Hematopoietic multipotent progenitor cell treated with erythropoietin and hydrocortisone succinate and interleukin-3 and kit ligand, for 15 days (in vitro differentiated cells): Measurements from ENCODE around the gene IPO9.
A peak's percentile ranks its signal among the peaks of the same experiment; 100 is the strongest.
"Not testable (repeated sequence)": the region's sequence is repeated elsewhere in the genome, so short reads cannot be mapped to it uniquely, and the experiment has no call there.

Experiments
- DNase-seq: peaks from one replicate; pipeline ENCODE4 v3.0.0-alpha.2; 2015; ENCODE audit warnings: low spot score

IPO9 gene

DNA sequence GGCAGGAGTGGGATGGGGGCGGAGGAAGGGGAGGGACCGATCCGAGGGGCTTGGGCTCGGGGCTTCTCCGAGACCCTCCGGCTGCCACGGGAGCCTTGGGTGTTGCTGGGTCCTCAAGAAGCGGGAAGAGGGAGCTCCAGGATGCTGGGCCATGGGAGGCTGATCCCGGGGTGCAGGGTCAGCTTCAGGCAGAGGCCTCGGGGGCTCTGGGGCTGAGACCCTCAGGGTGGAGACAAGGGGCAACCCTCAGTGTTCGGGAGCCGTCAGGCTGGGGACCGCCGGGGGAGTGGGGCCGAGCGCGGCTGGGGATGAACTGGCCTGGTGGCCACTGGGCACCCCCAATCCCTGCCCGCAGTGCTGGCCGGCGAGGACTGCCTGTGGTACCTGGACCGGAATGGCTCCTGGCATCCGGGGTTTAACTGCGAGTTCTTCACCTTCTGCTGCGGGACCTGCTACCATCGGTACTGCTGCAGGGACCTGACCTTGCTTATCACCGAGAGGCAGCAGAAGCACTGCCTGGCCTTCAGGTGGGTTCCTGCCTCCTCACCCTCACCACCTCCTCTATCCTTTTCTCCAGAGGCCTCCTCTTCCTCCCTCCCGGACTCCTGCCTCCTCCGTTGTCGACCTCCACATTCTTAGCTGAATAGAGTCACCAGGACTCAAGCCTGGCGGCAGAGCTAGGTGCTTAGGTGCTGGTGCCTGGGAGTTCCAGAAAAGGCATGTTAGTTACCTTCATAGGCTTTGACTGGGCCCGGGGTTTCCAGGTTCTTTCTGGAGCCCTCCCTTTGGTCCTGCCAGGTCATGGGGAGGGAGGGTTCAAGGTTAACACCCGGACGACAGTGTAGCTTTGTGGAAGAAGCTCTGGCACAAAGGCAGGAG is 60.4 kb downstream of the IPO9 start:
- DNase-seq: no peak

DNA sequence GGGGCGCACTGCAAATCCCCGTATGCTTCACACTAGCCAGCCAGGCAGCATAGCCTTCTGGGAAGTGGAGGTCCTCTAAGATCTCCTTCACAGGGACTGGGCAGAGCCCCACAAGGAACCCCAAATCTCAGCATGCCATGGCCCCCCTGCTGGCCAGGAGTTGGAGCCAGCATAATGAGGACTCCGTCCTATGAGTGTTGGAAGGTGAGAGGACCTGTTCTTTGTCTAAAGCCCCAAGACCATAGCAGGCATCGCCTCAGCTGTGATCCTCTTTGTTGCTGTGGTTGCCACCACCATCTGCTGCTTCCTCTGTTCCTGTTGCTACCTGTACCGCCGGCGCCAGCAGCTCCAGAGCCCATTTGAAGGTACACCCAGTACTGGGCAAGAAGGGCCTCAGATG is 61.3 kb downstream of the IPO9 start:
- no peak for DNase-seq

DNA sequence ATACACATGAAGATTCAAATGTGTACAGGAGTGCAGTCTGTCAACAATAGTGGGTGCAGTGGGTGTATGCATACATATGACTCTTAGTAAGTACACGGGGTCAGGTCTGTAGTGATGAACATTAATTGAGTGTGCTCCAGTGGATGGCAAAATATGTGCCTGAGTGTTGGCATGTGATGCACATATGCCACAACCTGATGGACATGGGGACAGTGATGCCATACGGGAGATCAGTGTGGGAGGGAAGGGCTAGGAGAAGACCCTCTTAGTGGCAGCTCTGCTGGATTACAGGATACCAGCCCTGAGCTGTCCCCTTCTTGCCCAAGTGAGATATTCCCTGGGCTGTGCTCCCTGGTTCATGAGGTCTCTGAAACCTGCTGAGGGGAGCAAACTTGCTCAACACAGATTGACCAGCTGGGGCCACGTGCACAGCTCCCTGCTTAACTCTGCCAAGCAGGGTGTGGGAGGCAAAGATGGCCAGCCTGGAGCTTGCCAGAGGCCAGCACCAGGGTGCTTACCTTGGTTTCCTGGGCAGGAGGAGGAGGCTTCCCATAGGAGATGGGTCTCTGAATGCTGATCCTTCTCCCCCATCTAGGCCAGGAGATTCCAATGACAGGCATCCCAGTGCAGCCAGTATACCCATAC is 62.0 kb downstream of the IPO9 start:
- no peak for DNase-seq

DNA sequence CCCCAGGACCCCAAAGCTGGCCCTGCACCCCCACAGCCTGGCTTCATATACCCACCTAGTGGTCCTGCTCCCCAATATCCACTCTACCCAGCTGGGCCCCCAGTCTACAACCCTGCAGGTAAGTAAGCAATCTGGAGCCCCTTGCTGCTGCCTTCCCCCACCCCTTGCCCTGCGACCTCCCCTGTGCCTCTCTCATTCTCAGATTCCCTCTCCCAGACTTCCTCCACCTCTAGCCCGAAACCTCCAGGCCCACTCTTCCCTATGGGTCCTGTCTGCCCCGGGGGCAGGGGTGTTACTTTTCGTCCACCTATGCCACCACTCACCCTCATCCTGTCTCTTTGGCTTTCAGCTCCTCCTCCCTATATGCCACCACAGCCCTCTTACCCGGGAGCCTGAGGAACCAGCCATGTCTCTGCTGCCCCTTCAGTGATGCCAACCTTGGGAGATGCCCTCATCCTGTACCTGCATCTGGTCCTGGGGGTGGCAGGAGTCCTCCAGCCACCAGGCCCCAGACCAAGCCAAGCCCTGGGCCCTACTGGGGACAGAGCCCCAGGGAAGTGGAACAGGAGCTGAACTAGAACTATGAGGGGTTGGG is 62.6 kb downstream of the IPO9 start:
- DNase-seq: no peak

GRCh38 chr1:201892211-201892610 is 63.3 kb downstream of the IPO9 start:
- no peak for DNase-seq

DNA sequence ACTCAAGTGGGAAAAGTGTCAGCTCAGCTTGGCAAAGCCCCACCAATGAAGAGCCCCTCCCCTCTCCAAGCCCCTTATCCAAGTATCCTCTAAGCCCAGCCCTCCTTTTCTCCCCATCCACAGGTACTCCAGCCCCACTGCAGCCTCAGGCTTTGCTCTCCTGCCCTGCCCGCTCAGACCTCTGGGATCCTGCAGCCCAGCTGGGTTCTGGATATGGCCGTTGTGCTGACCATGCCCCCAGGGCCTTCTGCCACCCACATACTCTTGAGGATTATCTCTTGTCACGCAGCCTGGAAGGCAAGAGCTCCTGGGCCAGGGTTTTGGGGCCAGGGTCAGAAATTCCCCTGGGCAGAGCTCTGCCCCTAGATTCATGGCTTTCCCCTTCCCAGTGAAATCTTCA is 64.5 kb downstream of the IPO9 start:
- DNase-seq: no peak

DNA sequence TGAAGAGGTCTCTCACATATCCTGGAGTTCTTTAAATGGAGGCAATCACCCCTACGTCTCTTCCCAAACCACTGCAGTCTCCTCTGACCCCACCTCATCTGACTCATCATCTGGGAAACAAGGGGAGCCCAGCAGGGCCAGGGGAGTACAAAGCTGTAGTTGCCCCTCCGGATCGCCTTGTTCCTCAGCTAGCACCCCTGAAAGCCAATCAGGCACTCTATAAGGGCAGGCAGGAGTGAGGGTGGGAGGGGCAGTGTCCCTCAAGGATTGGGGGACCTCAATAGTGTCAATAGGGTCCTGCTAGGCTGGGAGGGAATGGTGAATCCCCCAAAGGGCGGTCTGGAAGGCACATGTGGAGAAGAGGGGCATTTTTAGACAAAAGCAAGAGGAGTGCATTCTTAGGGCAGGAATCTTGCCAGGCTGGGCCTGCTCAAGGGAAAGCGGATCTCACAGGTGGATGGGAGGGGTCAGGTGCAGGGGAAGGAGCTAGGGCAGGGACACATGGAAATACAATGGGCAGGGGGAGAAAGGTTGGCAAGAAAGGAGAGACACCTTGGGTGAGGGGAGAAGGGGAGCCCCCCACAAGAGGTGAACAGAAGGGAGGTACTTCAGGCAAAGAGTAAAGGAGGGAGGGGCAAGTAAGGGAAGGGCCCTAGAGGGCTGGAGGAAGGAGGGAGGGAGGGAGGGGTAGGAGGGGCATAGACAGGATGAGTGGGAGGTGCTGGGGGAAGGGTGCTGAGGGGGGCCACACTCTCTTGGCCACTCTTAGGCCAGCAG is 65.6 kb downstream of the IPO9 start:
- no peak for DNase-seq

DNA sequence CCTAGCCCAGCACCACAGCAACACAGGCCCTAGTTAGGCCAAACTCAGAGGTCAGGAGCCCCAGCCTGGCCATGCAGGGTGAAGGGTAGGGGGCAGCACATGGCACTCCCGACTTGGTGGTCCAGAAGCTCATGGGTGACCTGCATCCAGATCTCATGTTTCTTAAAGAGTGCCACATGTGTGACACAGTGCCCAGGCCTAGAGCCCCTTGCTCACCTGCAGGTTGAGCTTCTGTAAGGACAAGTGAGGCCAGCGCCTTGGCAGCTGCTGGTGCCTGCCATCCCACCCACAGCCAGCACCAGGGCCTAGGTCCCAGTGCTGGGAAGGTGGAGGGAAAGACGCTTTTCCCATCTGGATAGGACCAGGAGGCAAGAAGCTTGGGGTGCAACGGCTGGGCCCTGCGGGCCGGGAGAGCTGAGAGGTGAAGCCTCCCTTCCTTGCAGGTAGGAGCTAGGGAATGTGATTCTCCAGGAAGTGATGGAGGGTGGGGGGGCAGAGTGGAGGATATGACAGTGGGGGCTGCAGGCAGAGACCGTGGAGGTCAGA is 66.2 kb downstream of the IPO9 start:
- no peak for DNase-seq

- peak; percentile 85 for DNase-seq
Measured at GRCh38 chr1:201895913-201896807, 67.2 kb downstream of the IPO9 start.

DNA sequence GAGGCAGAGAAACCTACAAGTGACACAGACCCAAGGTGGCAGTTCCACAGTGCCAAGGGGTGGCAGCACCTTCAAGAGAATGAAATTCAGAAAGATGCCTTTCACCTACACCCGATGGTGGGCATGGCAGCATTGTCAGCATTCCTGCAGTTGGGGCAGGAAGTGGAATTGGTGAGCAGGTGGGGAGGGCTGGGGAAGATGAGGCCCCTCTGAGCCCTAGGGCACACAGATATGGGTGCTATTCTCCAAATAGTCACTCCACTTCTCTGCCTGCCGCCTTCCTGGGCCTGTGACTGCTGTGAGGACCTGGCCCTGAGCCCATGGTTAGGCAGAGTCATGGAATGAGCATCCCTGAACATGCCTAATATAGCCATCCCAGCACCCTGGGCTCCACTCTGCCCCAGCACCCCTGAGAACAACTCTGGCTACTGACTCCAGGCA is 68.0 kb downstream of the IPO9 start:
- no peak for DNase-seq

DNA sequence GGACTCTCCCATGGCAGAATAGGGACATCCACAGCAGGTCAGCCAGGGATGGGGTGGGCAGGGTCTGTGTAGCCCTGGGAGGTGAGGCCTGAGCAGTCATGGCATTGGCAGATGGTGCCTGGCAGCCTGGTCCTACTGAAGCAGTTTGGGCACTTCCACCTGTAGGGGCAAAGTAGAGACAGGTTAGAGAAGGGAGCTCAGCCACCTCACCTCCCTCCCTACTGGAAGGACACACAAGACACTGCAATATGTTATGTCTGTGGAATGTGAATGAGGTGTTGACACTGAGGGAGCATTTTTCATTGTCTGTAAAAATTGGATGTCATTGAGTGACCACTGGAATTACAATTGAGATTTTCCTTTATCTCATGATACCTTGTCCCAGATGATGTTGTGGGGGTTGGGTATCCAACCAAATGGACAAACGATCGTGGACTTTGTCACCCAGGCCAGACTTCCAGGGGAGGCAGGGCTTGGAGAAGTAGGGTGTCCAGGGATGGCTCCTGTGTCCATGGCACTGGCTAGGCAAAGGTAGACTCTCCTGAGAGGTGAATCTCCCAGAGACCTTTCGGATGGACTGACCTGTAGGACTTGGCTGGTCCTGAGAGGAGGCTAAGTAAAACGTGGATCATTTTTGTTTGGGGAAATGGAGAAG is 69.4 kb downstream of the IPO9 start:
- no peak for DNase-seq

GRCh38 chr1:201898992-201899391 is 70.0 kb downstream of the IPO9 start:
- no peak for DNase-seq

DNA sequence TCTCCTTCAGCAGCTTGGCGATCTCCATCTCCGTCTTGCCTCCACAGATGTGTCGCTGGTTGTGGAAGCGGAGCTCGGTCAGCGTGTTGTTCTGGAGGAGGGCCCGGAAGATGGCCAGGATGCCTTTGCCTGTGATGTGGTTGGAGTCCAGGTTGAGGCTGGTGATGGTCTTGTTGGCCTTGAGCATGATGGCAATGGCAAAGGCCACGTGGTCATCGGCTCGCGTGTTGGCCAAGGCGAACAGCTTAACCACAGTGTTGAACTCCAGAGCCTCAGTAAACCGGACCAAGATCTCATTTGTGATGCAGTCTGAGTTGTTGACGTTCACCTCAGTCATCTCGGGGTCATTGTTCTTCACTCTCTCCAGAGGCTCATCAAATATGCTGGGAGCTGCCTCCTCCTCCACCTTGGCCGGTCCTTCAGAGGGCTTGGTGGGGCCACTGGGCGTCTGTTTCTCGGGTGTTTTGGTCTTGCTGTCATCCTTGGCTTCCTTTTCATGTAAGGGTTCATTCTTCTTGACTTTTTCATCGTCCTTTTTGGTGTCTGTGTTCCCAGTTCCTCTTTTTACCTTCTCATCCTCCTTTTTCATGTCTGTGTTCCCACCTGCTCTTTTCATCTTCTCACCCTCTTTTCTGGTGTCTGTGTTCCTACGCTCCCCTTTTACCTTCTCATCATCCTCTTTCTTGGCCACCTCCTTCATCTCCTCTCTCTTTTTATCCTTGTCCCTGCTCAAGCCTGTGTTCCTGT is 70.9 kb downstream of the IPO9 start:
- no peak for DNase-seq

DNA sequence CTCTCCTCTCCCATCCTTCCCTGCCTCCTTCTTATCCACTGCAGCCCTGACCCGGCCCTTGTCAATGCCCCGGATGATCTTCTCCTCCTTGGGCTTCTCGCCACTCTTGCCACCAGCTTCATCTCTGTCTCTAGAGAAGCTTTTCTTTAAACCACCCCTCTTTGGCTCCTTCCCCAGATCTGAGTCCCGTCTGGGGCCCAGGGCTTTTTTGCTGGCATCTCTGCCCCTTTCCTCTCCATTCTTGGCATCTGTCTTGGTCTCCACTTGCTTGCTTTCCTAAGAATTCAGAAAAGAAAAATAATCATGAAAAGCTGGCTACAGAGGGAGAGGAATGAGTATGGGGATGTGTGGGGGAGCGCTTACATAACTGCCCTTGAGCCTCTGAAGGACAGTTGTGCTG is 71.5 kb downstream of the IPO9 start:
- DNase-seq: no peak

DNA sequence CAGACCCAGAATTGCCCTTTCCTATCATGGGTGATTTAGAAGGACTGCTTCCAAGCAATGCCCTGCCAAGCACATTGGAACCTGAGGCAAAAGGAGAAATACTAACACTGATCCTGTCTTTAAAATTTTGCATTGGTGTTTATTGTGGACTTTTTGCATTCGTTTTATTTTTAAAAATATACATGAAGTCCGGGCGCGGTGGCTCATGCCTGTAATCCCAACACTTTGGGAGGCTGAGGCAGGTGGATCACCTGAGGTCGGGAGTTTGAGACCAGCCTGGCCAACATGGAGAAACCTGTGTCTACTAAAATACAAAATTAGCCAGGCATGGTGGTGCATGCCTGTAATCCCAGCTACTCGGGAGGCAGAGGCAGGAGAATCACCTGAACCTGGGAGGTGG is 72.1 kb downstream of the IPO9 start:
- not testable (repeated sequence) for DNase-seq

DNA sequence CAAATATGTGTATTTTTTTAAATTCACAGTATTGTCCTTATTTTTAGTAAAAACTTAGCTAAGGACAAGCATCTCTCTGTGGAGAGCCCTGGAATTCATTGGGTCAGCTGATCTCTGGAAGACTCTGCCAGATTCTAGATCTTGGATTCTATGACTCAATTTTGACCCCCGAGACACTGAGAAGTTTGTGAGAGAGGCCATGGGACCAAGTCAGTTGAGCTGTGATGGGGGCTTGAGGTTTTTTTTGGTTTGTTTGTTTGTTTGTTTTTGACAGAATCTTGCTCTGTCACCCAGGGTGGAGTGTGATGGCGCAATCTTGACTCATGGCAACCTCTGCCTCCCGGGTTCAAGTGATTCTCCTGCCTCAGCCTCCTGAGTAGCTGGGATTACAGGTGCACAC is 73.2 kb downstream of the IPO9 start:
- DNase-seq: no peak

- no peak for DNase-seq
Measured at GRCh38 chr1:201903135-201903534, 74.2 kb downstream of the IPO9 start.

GRCh38 chr1:201904579-201904978 is 75.6 kb downstream of the IPO9 start:
- DNase-seq: no peak

- no peak for DNase-seq
Measured at GRCh38 chr1:201905234-201905890, 76.4 kb downstream of the IPO9 start.
